Peyer's patch (tissue), 4 donors: ENCODE results near the gene TMPRSS11D.

Experiments used
- POLR2A ChIP-seq, 2 donors: fragments of 450-650 bp; IDR thresholded peaks; one replicate each; pipeline ENCODE4 v1.5.1; 2017; ENCODE audit warnings: antibody characterized with exemption in 2 of 2, mild to moderate bottlenecking in 2 of 2, moderate library complexity in 2 of 2
- TF ChIP-seq, protein P1 (sequence below), 6 experiments: fragments of 450-650 bp in 4 of 6; fragments of 200-600 bp in 2 of 6; sonication (generic) in 1 of 6; IDR thresholded peaks; one replicate each; pipeline ENCODE4 v1.5.1; 2017 to 2019; ENCODE audit warnings: antibody characterized with exemption in 6 of 6, mild to moderate bottlenecking in 3 of 6, moderate library complexity in 1 of 6

DNA sequence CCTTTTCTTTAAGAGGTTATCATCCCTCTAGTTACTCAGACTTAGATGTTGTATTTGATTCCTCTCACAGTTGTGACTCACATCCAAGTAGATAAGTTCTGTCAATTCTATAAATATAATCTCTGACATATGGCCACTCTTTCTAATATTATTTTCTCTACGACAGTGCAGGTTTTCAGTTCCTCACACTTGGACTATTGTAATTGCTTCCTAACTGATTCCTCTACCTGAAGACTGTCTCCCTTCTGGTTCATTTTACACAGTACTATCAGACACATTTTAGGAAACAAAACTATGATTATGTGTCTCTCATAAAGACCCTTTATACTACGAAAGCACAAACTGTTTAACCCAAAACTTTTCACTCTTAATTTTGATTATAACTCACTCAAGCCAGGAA is 98.3 kb downstream of the TMPRSS11D start:
- TF ChIP-seq, protein P1, sequence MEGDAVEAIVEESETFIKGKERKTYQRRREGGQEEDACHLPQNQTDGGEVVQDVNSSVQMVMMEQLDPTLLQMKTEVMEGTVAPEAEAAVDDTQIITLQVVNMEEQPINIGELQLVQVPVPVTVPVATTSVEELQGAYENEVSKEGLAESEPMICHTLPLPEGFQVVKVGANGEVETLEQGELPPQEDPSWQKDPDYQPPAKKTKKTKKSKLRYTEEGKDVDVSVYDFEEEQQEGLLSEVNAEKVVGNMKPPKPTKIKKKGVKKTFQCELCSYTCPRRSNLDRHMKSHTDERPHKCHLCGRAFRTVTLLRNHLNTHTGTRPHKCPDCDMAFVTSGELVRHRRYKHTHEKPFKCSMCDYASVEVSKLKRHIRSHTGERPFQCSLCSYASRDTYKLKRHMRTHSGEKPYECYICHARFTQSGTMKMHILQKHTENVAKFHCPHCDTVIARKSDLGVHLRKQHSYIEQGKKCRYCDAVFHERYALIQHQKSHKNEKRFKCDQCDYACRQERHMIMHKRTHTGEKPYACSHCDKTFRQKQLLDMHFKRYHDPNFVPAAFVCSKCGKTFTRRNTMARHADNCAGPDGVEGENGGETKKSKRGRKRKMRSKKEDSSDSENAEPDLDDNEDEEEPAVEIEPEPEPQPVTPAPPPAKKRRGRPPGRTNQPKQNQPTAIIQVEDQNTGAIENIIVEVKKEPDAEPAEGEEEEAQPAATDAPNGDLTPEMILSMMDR (IDR thresholded peaks at IDR 0.05), result no peak
- no peak for TF ChIP-seq POLR2A (IDR thresholded peaks at IDR 0.05)
